Fibroblast of lung (primary cell): ENCODE results near the gene DEFB129.

Source experiments
- EZH2 ChIP-seq: IDR thresholded peaks from 2 replicates; pipeline ENCODE4 v1.5.1; 2012; ENCODE audit warnings: low read length, control low read depth, mild to moderate bottlenecking; ENCODE audit errors: missing control alignments
- TF ChIP-seq, protein P1 (sequence below), 2 donors: IDR thresholded peaks in 1 of 2; conservative IDR thresholded peaks in 1 of 2; 1 replicate in 1 of 2; 2 replicates in 1 of 2; pipeline ENCODE4 v1.5.1; 2011 to 2012; ENCODE audit warnings: low read length in 2 of 2, control low read depth in 1 of 2, inconsistent platforms in 1 of 2, low read depth in 1 of 2, mild to moderate bottlenecking in 1 of 2

DNA sequence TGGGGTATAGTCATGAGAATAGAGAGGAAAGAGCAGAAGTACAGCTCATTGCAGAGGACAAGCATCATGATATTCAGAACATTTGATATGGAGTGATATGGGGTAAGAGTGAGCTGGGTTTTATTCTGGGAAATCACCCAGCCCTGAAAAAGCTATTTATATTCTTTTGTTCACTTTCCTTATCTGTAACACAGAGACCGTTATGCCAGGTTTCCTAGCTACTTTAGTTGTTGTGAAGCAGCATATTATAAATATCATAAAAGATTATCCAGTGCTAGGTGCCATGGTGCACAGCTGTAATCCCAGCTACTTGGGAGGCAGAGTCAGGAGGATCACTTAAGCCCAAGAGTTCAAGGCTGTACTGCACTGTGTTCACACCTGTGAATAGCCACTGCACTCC lies 9.8 kb upstream of the DEFB129 start:
- TF ChIP-seq, protein P1, sequence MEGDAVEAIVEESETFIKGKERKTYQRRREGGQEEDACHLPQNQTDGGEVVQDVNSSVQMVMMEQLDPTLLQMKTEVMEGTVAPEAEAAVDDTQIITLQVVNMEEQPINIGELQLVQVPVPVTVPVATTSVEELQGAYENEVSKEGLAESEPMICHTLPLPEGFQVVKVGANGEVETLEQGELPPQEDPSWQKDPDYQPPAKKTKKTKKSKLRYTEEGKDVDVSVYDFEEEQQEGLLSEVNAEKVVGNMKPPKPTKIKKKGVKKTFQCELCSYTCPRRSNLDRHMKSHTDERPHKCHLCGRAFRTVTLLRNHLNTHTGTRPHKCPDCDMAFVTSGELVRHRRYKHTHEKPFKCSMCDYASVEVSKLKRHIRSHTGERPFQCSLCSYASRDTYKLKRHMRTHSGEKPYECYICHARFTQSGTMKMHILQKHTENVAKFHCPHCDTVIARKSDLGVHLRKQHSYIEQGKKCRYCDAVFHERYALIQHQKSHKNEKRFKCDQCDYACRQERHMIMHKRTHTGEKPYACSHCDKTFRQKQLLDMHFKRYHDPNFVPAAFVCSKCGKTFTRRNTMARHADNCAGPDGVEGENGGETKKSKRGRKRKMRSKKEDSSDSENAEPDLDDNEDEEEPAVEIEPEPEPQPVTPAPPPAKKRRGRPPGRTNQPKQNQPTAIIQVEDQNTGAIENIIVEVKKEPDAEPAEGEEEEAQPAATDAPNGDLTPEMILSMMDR (conservative IDR thresholded peaks at IDR 0.05 in 1 of 2, IDR thresholded peaks at IDR 0.05 in 1 of 2; ENCODE audit: low read depth in 1 of 2, low read length in 2 of 2) = no peak
- TF ChIP-seq EZH2 = no peak
